ENCODE data around the gene ARID1B.

The ARID1B gene

DNA sequence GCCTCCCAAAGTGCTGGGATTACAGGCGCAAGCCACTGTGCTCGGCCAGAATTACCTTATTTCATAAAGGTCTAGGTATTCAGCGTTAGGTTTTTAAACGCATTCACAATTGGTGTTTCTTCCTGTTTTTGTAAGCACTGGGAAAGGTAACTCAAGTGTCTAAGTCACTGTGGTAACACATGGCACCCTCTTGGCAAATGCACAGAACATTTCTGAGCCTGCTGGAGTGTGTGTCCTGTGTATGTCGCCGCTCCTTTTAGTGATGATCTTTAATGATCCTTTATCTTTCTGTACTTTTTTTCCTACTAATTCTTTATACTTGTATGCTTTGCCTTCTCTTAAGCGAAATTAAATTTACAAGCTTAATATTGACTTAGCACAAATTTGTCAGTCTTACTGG lies 263.0 kb downstream of the ARID1B start:
- Histone ChIP-seq H3K27me3 (ENCODE audit: control insufficient read depth, insufficient read depth, low read length) (no peaks in the 10 kb centered on the region), H3K9ac (ENCODE audit: low read depth, low read length) (no peak overlapping the region), H3K36me3 (ENCODE audit: control insufficient read depth, insufficient read depth, low read length) (no peaks in the 10 kb centered on the region), H3K27ac (ENCODE audit: low read depth, low read length) (no peak overlapping the region), H3K4me3 (ENCODE audit: low read depth, low read length) (no peak overlapping the region), H3K4me1 (ENCODE audit: control insufficient read depth, insufficient read depth, low read length) (peaks cover 31% of the 10 kb centered on the region), H3K9me3 (ENCODE audit: control insufficient read depth, insufficient read depth, low read length) (no peaks in the 10 kb centered on the region)

GRCh38 chr6:157045831-157046454 lies 268.8 kb downstream of the ARID1B start:
- Histone ChIP-seq H3K36me3 (ENCODE audit: control insufficient read depth, insufficient read depth, low read length) (no peaks in the 10 kb centered on the region), H3K4me1 (ENCODE audit: control insufficient read depth, insufficient read depth, low read length) (peaks cover 13% of the 10 kb centered on the region), H3K9ac (ENCODE audit: low read depth, low read length) (no peak overlapping the region), H3K27ac (ENCODE audit: low read depth, low read length) (no peak overlapping the region), H3K4me3 (ENCODE audit: low read depth, low read length) (no peak overlapping the region), H3K27me3 (ENCODE audit: control insufficient read depth, insufficient read depth, low read length) (no peaks in the 10 kb centered on the region), H3K9me3 (ENCODE audit: control insufficient read depth, insufficient read depth, low read length) (no peaks in the 10 kb centered on the region)

- Histone ChIP-seq H3K36me3 (ENCODE audit: control insufficient read depth, insufficient read depth, low read length) (no peaks in the 10 kb centered on the region), H3K27ac (ENCODE audit: low read depth, low read length) (no peak overlapping the region), H3K4me1 (ENCODE audit: control insufficient read depth, insufficient read depth, low read length) (peaks cover 18% of the 10 kb centered on the region), H3K9ac (ENCODE audit: low read depth, low read length) (no peak overlapping the region), H3K4me3 (ENCODE audit: low read depth, low read length) (no peak overlapping the region), H3K9me3 (ENCODE audit: control insufficient read depth, insufficient read depth, low read length) (no peaks in the 10 kb centered on the region), H3K27me3 (ENCODE audit: control insufficient read depth, insufficient read depth, low read length) (no peaks in the 10 kb centered on the region)
Observed at GRCh38 chr6:157046776-157047175, 269.6 kb downstream of the ARID1B start.

GRCh38 chr6:157047328-157047727 lies 270.1 kb downstream of the ARID1B start:
- no peak overlapping the region for H3K9ac ChIP-seq (ENCODE audit: low read depth, low read length)
- H3K9me3 ChIP-seq (ENCODE audit: control insufficient read depth, insufficient read depth, low read length) = no peaks in the 10 kb centered on the region
- no peaks in the 10 kb centered on the region for H3K36me3 ChIP-seq (ENCODE audit: control insufficient read depth, insufficient read depth, low read length)
- H3K27me3 ChIP-seq (ENCODE audit: control insufficient read depth, insufficient read depth, low read length) = no peaks in the 10 kb centered on the region
- no peak overlapping the region for H3K4me3 ChIP-seq (ENCODE audit: low read depth, low read length)
- H3K27ac ChIP-seq (ENCODE audit: low read depth, low read length) = no peak overlapping the region
- H3K4me1 ChIP-seq (ENCODE audit: control insufficient read depth, insufficient read depth, low read length) = peaks cover 18% of the 10 kb centered on the region

DNA sequence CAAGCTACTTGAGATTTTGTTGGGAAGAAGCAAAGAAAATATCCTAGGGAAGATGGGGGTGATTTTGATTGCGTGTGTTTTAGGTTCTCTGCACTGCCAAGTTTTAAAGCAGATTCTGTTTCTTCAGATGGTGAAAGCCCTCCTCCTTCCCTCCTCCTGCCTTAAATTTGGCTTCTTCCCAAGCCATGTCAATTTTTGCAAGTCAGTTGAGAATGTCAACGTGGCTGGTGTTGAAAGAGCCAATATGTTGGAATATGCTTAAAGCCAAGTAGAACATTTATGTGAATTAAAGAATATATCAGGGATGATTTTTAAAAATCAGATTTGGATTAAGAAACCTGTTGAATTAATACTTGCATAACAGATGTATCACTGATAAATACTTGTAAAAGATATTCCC lies 270.8 kb downstream of the ARID1B start:
- H3K27me3 ChIP-seq (ENCODE audit: control insufficient read depth, insufficient read depth, low read length) = no peaks in the 10 kb centered on the region
- no peaks in the 10 kb centered on the region for H3K9me3 ChIP-seq (ENCODE audit: control insufficient read depth, insufficient read depth, low read length)
- no peak overlapping the region for H3K4me3 ChIP-seq (ENCODE audit: low read depth, low read length)
- no peaks in the 10 kb centered on the region for H3K36me3 ChIP-seq (ENCODE audit: control insufficient read depth, insufficient read depth, low read length)
- no peak overlapping the region for H3K27ac ChIP-seq (ENCODE audit: low read depth, low read length)
- no peak overlapping the region for H3K9ac ChIP-seq (ENCODE audit: low read depth, low read length)
- H3K4me1 ChIP-seq (ENCODE audit: control insufficient read depth, insufficient read depth, low read length) = peaks cover 18% of the 10 kb centered on the region

- Histone ChIP-seq H3K4me3 (ENCODE audit: low read depth, low read length) (no peak overlapping the region), H3K9me3 (ENCODE audit: control insufficient read depth, insufficient read depth, low read length) (no peaks in the 10 kb centered on the region), H3K36me3 (ENCODE audit: control insufficient read depth, insufficient read depth, low read length) (no peaks in the 10 kb centered on the region), H3K27ac (ENCODE audit: low read depth, low read length) (no peak overlapping the region), H3K9ac (ENCODE audit: low read depth, low read length) (no peak overlapping the region), H3K4me1 (ENCODE audit: control insufficient read depth, insufficient read depth, low read length) (peaks cover 18% of the 10 kb centered on the region), H3K27me3 (ENCODE audit: control insufficient read depth, insufficient read depth, low read length) (no peaks in the 10 kb centered on the region)
Observed at GRCh38 chr6:157049133-157049532, 272.0 kb downstream of the ARID1B start.

- peaks cover 13% of the 10 kb centered on the region for H3K4me1 ChIP-seq (ENCODE audit: control insufficient read depth, insufficient read depth, low read length)
- no peak overlapping the region for H3K27ac ChIP-seq (ENCODE audit: low read depth, low read length)
- H3K27me3 ChIP-seq (ENCODE audit: control insufficient read depth, insufficient read depth, low read length) = no peaks in the 10 kb centered on the region
- H3K9ac ChIP-seq (ENCODE audit: low read depth, low read length) = no peak overlapping the region
- no peaks in the 10 kb centered on the region for H3K36me3 ChIP-seq (ENCODE audit: control insufficient read depth, insufficient read depth, low read length)
- no peaks in the 10 kb centered on the region for H3K9me3 ChIP-seq (ENCODE audit: control insufficient read depth, insufficient read depth, low read length)
- no peak overlapping the region for H3K4me3 ChIP-seq (ENCODE audit: low read depth, low read length)
Observed at GRCh38 chr6:157050537-157051265, 273.5 kb downstream of the ARID1B start.

DNA sequence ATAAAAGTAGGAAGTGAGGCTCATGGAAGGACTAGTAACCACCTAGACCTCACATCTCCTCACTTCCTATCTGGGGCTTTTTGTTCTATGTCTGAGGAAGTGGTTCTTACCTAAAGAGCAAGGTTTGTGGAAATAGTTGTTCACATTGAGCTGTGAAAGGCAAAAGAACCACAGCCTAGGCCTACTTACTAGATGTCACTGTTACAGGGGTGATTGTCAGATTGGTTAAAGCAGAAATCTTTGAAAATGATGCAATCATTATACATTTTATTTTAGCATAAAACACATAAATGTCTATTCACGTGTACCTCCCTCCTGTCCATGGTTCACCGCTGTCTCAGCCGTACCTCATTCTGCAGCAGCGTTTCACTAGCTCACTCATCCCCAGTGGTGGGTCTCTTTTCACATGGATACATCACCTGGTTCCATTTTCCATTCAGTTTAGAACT lies 277.4 kb downstream of the ARID1B start:
- H3K36me3 ChIP-seq (ENCODE audit: control insufficient read depth, insufficient read depth, low read length) = no peaks in the 10 kb centered on the region
- no peak overlapping the region for H3K9ac ChIP-seq (ENCODE audit: low read depth, low read length)
- no peaks in the 10 kb centered on the region for H3K9me3 ChIP-seq (ENCODE audit: control insufficient read depth, insufficient read depth, low read length)
- no peaks in the 10 kb centered on the region for H3K27me3 ChIP-seq (ENCODE audit: control insufficient read depth, insufficient read depth, low read length)
- H3K4me1 ChIP-seq (ENCODE audit: control insufficient read depth, insufficient read depth, low read length) = peaks cover 15% of the 10 kb centered on the region
- H3K4me3 ChIP-seq (ENCODE audit: low read depth, low read length) = no peak overlapping the region
- no peak overlapping the region for H3K27ac ChIP-seq (ENCODE audit: low read depth, low read length)

DNA sequence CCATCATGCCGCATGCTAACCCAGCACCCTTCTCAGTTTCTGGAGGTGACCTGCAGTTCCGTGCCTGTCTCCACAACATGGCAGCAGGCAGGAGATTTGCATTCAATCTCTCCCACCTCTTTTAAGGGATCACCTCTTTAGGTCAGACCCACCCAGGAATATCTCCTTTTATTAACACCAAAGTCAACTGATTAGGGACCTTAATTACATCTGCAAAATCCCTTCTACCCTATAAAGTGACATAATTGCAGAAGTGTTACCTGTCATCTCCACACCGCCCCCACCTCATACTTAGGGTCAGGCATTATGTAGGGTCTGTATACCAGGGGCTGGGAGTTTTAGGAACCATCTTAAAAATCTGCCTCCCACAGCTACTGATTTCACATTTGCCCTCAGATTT lies 278.7 kb downstream of the ARID1B start:
- Histone ChIP-seq H3K27me3 (ENCODE audit: control insufficient read depth, insufficient read depth, low read length) (no peaks in the 10 kb centered on the region), H3K9me3 (ENCODE audit: control insufficient read depth, insufficient read depth, low read length) (no peaks in the 10 kb centered on the region), H3K4me1 (ENCODE audit: control insufficient read depth, insufficient read depth, low read length) (peaks cover 16% of the 10 kb centered on the region), H3K27ac (ENCODE audit: low read depth, low read length) (no peak overlapping the region), H3K36me3 (ENCODE audit: control insufficient read depth, insufficient read depth, low read length) (no peaks in the 10 kb centered on the region), H3K4me3 (ENCODE audit: low read depth, low read length) (no peak overlapping the region), H3K9ac (ENCODE audit: low read depth, low read length) (no peak overlapping the region)

- H3K36me3 ChIP-seq (ENCODE audit: control insufficient read depth, insufficient read depth, low read length) = no peaks in the 10 kb centered on the region
- H3K9ac ChIP-seq (ENCODE audit: low read depth, low read length) = no peak overlapping the region
Observed at GRCh38 chr6:157056275-157056674, 279.1 kb downstream of the ARID1B start.

DNA sequence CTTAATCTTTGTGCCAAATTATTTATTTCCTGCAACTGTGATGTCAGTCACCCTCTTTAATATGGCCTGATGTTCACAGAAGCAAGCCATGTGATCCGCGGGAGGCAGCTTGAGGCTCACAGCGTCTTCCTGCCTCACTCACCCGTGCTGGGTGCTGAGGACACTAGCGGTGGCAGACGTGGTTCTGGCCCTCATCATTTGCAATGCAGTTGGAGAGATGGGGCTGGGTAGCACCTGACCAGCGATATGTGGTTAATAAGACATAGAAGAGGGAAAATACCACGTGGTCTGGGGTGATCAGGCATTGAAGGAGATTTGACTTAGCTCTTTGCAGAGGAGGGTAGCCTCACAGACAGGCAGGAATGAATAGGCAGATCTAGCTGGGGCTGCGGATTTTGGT lies 281.4 kb downstream of the ARID1B start:
- Histone ChIP-seq H3K4me3 (ENCODE audit: low read depth, low read length) (no peak overlapping the region), H3K36me3 (ENCODE audit: control insufficient read depth, insufficient read depth, low read length) (no peaks in the 10 kb centered on the region), H3K9me3 (ENCODE audit: control insufficient read depth, insufficient read depth, low read length) (no peaks in the 10 kb centered on the region), H3K4me1 (ENCODE audit: control insufficient read depth, insufficient read depth, low read length) (peaks cover 18% of the 10 kb centered on the region), H3K27ac (ENCODE audit: low read depth, low read length) (no peak overlapping the region), H3K9ac (ENCODE audit: low read depth, low read length) (no peak overlapping the region), H3K27me3 (ENCODE audit: control insufficient read depth, insufficient read depth, low read length) (no peaks in the 10 kb centered on the region)

More at GRCh38 chr6:157056275-157056674, 279.1 kb downstream of the ARID1B start:
- Histone ChIP-seq H3K4me3 (ENCODE audit: low read depth, low read length) (no peak overlapping the region), H3K27me3 (ENCODE audit: control insufficient read depth, insufficient read depth, low read length) (no peaks in the 10 kb centered on the region), H3K4me1 (ENCODE audit: control insufficient read depth, insufficient read depth, low read length) (peaks cover 12% of the 10 kb centered on the region), H3K9me3 (ENCODE audit: control insufficient read depth, insufficient read depth, low read length) (no peaks in the 10 kb centered on the region), H3K27ac (ENCODE audit: low read depth, low read length) (no peak overlapping the region)
